Activated CD8-positive, alpha-beta memory T cell treated with anti-CD3 and anti-CD28 coated beads, Interleukin-2, amount 10 ng/mL, durations not matched to agents 7 days and 5 days (primary cell): ENCODE measurements around the gene ZNF99. TPM values are rescaled to one million over a fixed set of nuclear protein-coding genes. Genes with fewer than 3 reads are reported as not detected.
"Not testable (repeated sequence)": the region's sequence is repeated elsewhere in the genome, so short reads cannot be mapped to it uniquely, and the experiment has no call there.

ENCODE experiments used
- ATAC-seq: fragments of 150-1000 bp; cut with Tn5 transposase; one replicate; pipeline ENCODE4 v1.10.0; 2021; ENCODE audit warnings: moderate library complexity
- CTCF ChIA-PET: fragments of 350-600 bp; sonication (Branson Sonifier 250); formaldehyde crosslinking; loops from one replicate; lab custom pipeline; 2021; ENCODE audit warnings: antibody characterized with exemption; lab: Charles Lee
- DNase-seq: peaks from one replicate; pipeline ENCODE4 v3.0.0-alpha.2; 2020
- H3K27ac Mint-ChIP-seq: one replicate; pipeline ENCODE4 v1.8.0; 2021; ENCODE audit warnings: mild to moderate bottlenecking, mixed read lengths
- H3K27me3 Mint-ChIP-seq: one replicate; pipeline ENCODE4 v1.8.0; 2021; ENCODE audit warnings: mixed read lengths
- H3K36me3 Mint-ChIP-seq: one replicate; pipeline ENCODE4 v1.8.0; 2021; ENCODE audit warnings: mild to moderate bottlenecking, mixed read lengths
- H3K4me1 Mint-ChIP-seq: one replicate; pipeline ENCODE4 v1.8.0; 2021; ENCODE audit warnings: mixed read lengths
- H3K4me3 Mint-ChIP-seq: one replicate; pipeline ENCODE4 v1.8.0; 2021; ENCODE audit warnings: mild to moderate bottlenecking, moderate library complexity, mixed read lengths
- H3K9me3 Mint-ChIP-seq: one replicate; pipeline ENCODE4 v1.8.0; 2022; ENCODE audit warnings: low read depth, mixed read lengths
- total RNA-seq, 2 experiments: library from RNA; stranded (reverse); gene quantifications; one replicate each; pipeline ENCODE4 v1.2.3, GENCODE V29; 2021

Gene ZNF99
- total RNA-seq: not detected

- Mint-ChIP-seq H3K27ac (no peak within 1 kb of the TSS), H3K27me3 (no peaks in the 10 kb centered on the region), H3K4me1 (no peaks in the 10 kb centered on the region), H3K4me3 (no peak within 1 kb of the TSS), H3K9me3 (peaks cover 10% of the 10 kb centered on the region), H3K36me3 (peaks cover 1% of the 10 kb centered on the region)
- CTCF ChIA-PET: no interaction called here
- no peak for ATAC-seq
- DNase-seq: no peak
Measured at GRCh38 chr19:22783651-22784410, at the start of gene ZNF99. TSS of gene ZNF99 (minus strand) at chr19:22784151. CDS start at chr19:22784016, 135 bp downstream.

GRCh38 chr19:22832031-22832762 is 48.2 kb upstream of the ZNF99 start, which contains the start of gene ZNF723:
TSS of gene ZNF723 (plus strand) at chr19:22832291. CDS start at chr19:22832380, 89 bp downstream.
- CTCF ChIA-PET: no interaction called here
- Mint-ChIP-seq H3K27ac (no peak within 1 kb of the TSS), H3K4me1 (no peaks in the 10 kb centered on the region), H3K27me3 (no peaks in the 10 kb centered on the region), H3K36me3 (no peaks in the 10 kb centered on the region), H3K9me3 (peaks cover 10% of the 10 kb centered on the region), H3K4me3 (no peak within 1 kb of the TSS)
- ATAC-seq: no peak
- no peak for DNase-seq

GRCh38 chr19:22831211-22831610 is 47.3 kb upstream of the ZNF99 start:
- H3K27me3 Mint-ChIP-seq: no peaks in the 10 kb centered on the region
- H3K4me3 Mint-ChIP-seq: no peak overlapping the region
- CTCF ChIA-PET: no interaction called here
- peaks cover 11% of the 10 kb centered on the region for H3K9me3 Mint-ChIP-seq
- H3K4me1 Mint-ChIP-seq: no peaks in the 10 kb centered on the region
- DNase-seq: no peak
- H3K27ac Mint-ChIP-seq: no peak overlapping the region
- no peaks in the 10 kb centered on the region for H3K36me3 Mint-ChIP-seq
- ATAC-seq: no peak

GRCh38 chr19:22814124-22814523 is 30.2 kb upstream of the ZNF99 start:
- Mint-ChIP-seq H3K9me3 (peaks cover 48% of the 10 kb centered on the region), H3K36me3 (no peaks in the 10 kb centered on the region), H3K27ac (no peak overlapping the region), H3K27me3 (no peaks in the 10 kb centered on the region), H3K4me1 (no peaks in the 10 kb centered on the region), H3K4me3 (no peak overlapping the region)
- CTCF ChIA-PET: no interaction called here
- no peak for ATAC-seq
- no peak for DNase-seq

GRCh38 chr19:22807061-22807835 is 23.3 kb upstream of the ZNF99 start:
- H3K4me3 Mint-ChIP-seq: no peak overlapping the region
- H3K27me3 Mint-ChIP-seq: no peaks in the 10 kb centered on the region
- no peak overlapping the region for H3K27ac Mint-ChIP-seq
- CTCF ChIA-PET: no interaction called here
- peaks cover 27% of the 10 kb centered on the region for H3K9me3 Mint-ChIP-seq
- H3K4me1 Mint-ChIP-seq: no peaks in the 10 kb centered on the region
- no peak for DNase-seq
- H3K36me3 Mint-ChIP-seq: no peaks in the 10 kb centered on the region
- ATAC-seq: no peak

- no peak for ATAC-seq
- Mint-ChIP-seq H3K4me1 (no peaks in the 10 kb centered on the region), H3K27ac (no peak overlapping the region), H3K27me3 (no peaks in the 10 kb centered on the region), H3K36me3 (no peaks in the 10 kb centered on the region), H3K4me3 (no peak overlapping the region), H3K9me3 (peaks cover 27% of the 10 kb centered on the region)
- DNase-seq: no peak
- CTCF ChIA-PET: no interaction called here
Measured at GRCh38 chr19:22806418-22806817, 22.5 kb upstream of the ZNF99 start.

- Mint-ChIP-seq H3K27ac (no peak overlapping the region), H3K4me3 (no peak overlapping the region), H3K27me3 (no peaks in the 10 kb centered on the region), H3K9me3 (peaks cover 34% of the 10 kb centered on the region), H3K36me3 (peaks cover 5% of the 10 kb centered on the region), H3K4me1 (no peaks in the 10 kb centered on the region)
- CTCF ChIA-PET: no interaction called here
- DNase-seq (no peak), ATAC-seq (no peak)
Measured at GRCh38 chr19:22797040-22797439, 13.1 kb upstream of the ZNF99 start.

- ATAC-seq, H3K27ac Mint-ChIP-seq, H3K27me3 Mint-ChIP-seq, DNase-seq, H3K4me3 Mint-ChIP-seq, CTCF ChIA-PET, H3K36me3 Mint-ChIP-seq, H3K4me1 Mint-ChIP-seq: not testable (repeated sequence)
- H3K9me3 Mint-ChIP-seq: peaks cover 22% of the 10 kb centered on the region
Measured at GRCh38 chr19:22792863-22793262, 8.9 kb upstream of the ZNF99 start.

- H3K9me3 Mint-ChIP-seq: peaks cover 55% of the 10 kb centered on the region
- H3K36me3 Mint-ChIP-seq: no peaks in the 10 kb centered on the region
- no peak overlapping the region for H3K27ac Mint-ChIP-seq
- CTCF ChIA-PET: interaction anchor here (0.7 kb wide), 1 partner anchor 1441 kb away, joined by 3 read pairs; no protein-coding TSS in a partner anchor
- no peaks in the 10 kb centered on the region for H3K27me3 Mint-ChIP-seq
- ATAC-seq (no peak), DNase-seq (no peak)
- no peaks in the 10 kb centered on the region for H3K4me1 Mint-ChIP-seq
- H3K4me3 Mint-ChIP-seq: no peak overlapping the region
Measured at GRCh38 chr19:22735911-22736645, 47.9 kb downstream of the ZNF99 start.

GRCh38 chr19:22733691-22734090 is 50.3 kb downstream of the ZNF99 start:
- Mint-ChIP-seq H3K27ac (no peak overlapping the region), H3K27me3 (no peaks in the 10 kb centered on the region), H3K9me3 (peaks cover 49% of the 10 kb centered on the region), H3K4me3 (no peak overlapping the region), H3K36me3 (no peaks in the 10 kb centered on the region), H3K4me1 (no peaks in the 10 kb centered on the region)
- ATAC-seq: no peak
- CTCF ChIA-PET: no interaction called here
- no peak for DNase-seq

- DNase-seq, H3K36me3 Mint-ChIP-seq, CTCF ChIA-PET, ATAC-seq, H3K4me3 Mint-ChIP-seq, H3K4me1 Mint-ChIP-seq, H3K27me3 Mint-ChIP-seq, H3K27ac Mint-ChIP-seq: not testable (repeated sequence)
- H3K9me3 Mint-ChIP-seq: peaks cover 50% of the 10 kb centered on the region
Measured at GRCh38 chr19:22728214-22728613, 55.7 kb downstream of the ZNF99 start.

GRCh38 chr19:22721533-22721932 is 62.4 kb downstream of the ZNF99 start:
- H3K36me3 Mint-ChIP-seq, H3K27ac Mint-ChIP-seq, DNase-seq, ATAC-seq, CTCF ChIA-PET, H3K4me1 Mint-ChIP-seq, H3K27me3 Mint-ChIP-seq, H3K4me3 Mint-ChIP-seq: not testable (repeated sequence)
- H3K9me3 Mint-ChIP-seq: peaks cover 49% of the 10 kb centered on the region

- no peaks in the 10 kb centered on the region for H3K27me3 Mint-ChIP-seq
- H3K36me3 Mint-ChIP-seq: no peaks in the 10 kb centered on the region
- ATAC-seq (no peak), DNase-seq (no peak)
- CTCF ChIA-PET: no interaction called here
- peaks cover 13% of the 10 kb centered on the region for H3K9me3 Mint-ChIP-seq
- no peak overlapping the region for H3K4me3 Mint-ChIP-seq
- H3K27ac Mint-ChIP-seq: no peak overlapping the region
- no peaks in the 10 kb centered on the region for H3K4me1 Mint-ChIP-seq
Measured at GRCh38 chr19:22708983-22709382, 75.0 kb downstream of the ZNF99 start.
